Measurements from ENCODE around the gene DPP10.

DPP10 gene

GRCh38 chr2:114805195-114805594 is 362.8 kb downstream of the DPP10 start:
- DNase-seq (no peak), ATAC-seq (no peak)
- Mint-ChIP-seq H3K4me3 (no peak overlapping the region), H3K27ac (no peak overlapping the region), H3K27me3 (no peaks in the 10 kb centered on the region), H3K4me1 (no peaks in the 10 kb centered on the region), H3K9me3 (peaks cover 4% of the 10 kb centered on the region), H3K36me3 (ENCODE audit: low read depth) (no peaks in the 10 kb centered on the region)

GRCh38 chr2:114810092-114810491 is 367.7 kb downstream of the DPP10 start:
- no peak for DNase-seq
- H3K27ac Mint-ChIP-seq = no peak overlapping the region
- no peaks in the 10 kb centered on the region for H3K9me3 Mint-ChIP-seq
- H3K4me3 Mint-ChIP-seq = no peak overlapping the region
- H3K27me3 Mint-ChIP-seq = no peaks in the 10 kb centered on the region
- no peaks in the 10 kb centered on the region for H3K4me1 Mint-ChIP-seq
- no peaks in the 10 kb centered on the region for H3K36me3 Mint-ChIP-seq (ENCODE audit: low read depth)
- ATAC-seq = no peak

- Mint-ChIP-seq H3K9me3 (no peaks in the 10 kb centered on the region), H3K4me3 (no peak overlapping the region), H3K36me3 (ENCODE audit: low read depth) (no peaks in the 10 kb centered on the region), H3K27ac (no peak overlapping the region), H3K4me1 (no peaks in the 10 kb centered on the region), H3K27me3 (no peaks in the 10 kb centered on the region)
- DNase-seq (no peak), ATAC-seq (no peak)
These were observed 369.8 kb downstream of the DPP10 start for GRCh38 chr2:114812261-114812660.

GRCh38 chr2:114814355-114814754 is 371.9 kb downstream of the DPP10 start:
- no peaks in the 10 kb centered on the region for H3K9me3 Mint-ChIP-seq
- DNase-seq (no peak), ATAC-seq (no peak)
- no peaks in the 10 kb centered on the region for H3K27me3 Mint-ChIP-seq
- H3K27ac Mint-ChIP-seq = no peak overlapping the region
- no peaks in the 10 kb centered on the region for H3K36me3 Mint-ChIP-seq (ENCODE audit: low read depth)
- no peak overlapping the region for H3K4me3 Mint-ChIP-seq
- H3K4me1 Mint-ChIP-seq = no peaks in the 10 kb centered on the region

- Mint-ChIP-seq H3K4me1 (no peaks in the 10 kb centered on the region), H3K36me3 (ENCODE audit: low read depth) (no peaks in the 10 kb centered on the region), H3K27ac (no peak overlapping the region), H3K27me3 (no peaks in the 10 kb centered on the region), H3K4me3 (no peak overlapping the region), H3K9me3 (no peaks in the 10 kb centered on the region)
- ATAC-seq = no peak
- no peak for DNase-seq
These were observed 378.6 kb downstream of the DPP10 start for GRCh38 chr2:114821055-114821454.

GRCh38 chr2:114843963-114844362 is 401.5 kb downstream of the DPP10 start:
- Mint-ChIP-seq H3K9me3 (peaks cover 7% of the 10 kb centered on the region), H3K27me3 (no peaks in the 10 kb centered on the region), H3K4me3 (no peak overlapping the region), H3K4me1 (no peaks in the 10 kb centered on the region), H3K36me3 (ENCODE audit: low read depth) (no peaks in the 10 kb centered on the region), H3K27ac (no peak overlapping the region)
- no peak for DNase-seq
- ATAC-seq = no peak

GRCh38 chr2:114857196-114857595 is 414.8 kb downstream of the DPP10 start:
- Mint-ChIP-seq H3K36me3 (ENCODE audit: low read depth) (no peaks in the 10 kb centered on the region), H3K4me1 (no peaks in the 10 kb centered on the region), H3K9me3 (no peaks in the 10 kb centered on the region), H3K4me3 (no peak overlapping the region), H3K27me3 (no peaks in the 10 kb centered on the region), H3K27ac (no peak overlapping the region)
- ATAC-seq (no peak), DNase-seq (no peak)

- Mint-ChIP-seq H3K4me1 (no peaks in the 10 kb centered on the region), H3K36me3 (ENCODE audit: low read depth) (no peaks in the 10 kb centered on the region), H3K9me3 (no peaks in the 10 kb centered on the region), H3K4me3 (no peak overlapping the region), H3K27ac (no peak overlapping the region), H3K27me3 (no peaks in the 10 kb centered on the region)
- no peak for ATAC-seq
- no peak for DNase-seq
These were observed 417.5 kb downstream of the DPP10 start for GRCh38 chr2:114859726-114860510.

GRCh38 chr2:114862243-114862642 is 419.8 kb downstream of the DPP10 start:
- ATAC-seq (no peak), DNase-seq (no peak)
- Mint-ChIP-seq H3K27me3 (no peaks in the 10 kb centered on the region), H3K4me1 (no peaks in the 10 kb centered on the region), H3K36me3 (ENCODE audit: low read depth) (no peaks in the 10 kb centered on the region), H3K4me3 (no peak overlapping the region), H3K9me3 (no peaks in the 10 kb centered on the region), H3K27ac (no peak overlapping the region)

- no peaks in the 10 kb centered on the region for H3K4me1 Mint-ChIP-seq
- no peak overlapping the region for H3K27ac Mint-ChIP-seq
- no peaks in the 10 kb centered on the region for H3K9me3 Mint-ChIP-seq
- H3K27me3 Mint-ChIP-seq = no peaks in the 10 kb centered on the region
- DNase-seq (no peak), ATAC-seq (no peak)
- no peak overlapping the region for H3K4me3 Mint-ChIP-seq
- H3K36me3 Mint-ChIP-seq (ENCODE audit: low read depth) = no peaks in the 10 kb centered on the region
These were observed 422.5 kb downstream of the DPP10 start for GRCh38 chr2:114864901-114865300.

GRCh38 chr2:114880046-114880445 is 437.6 kb downstream of the DPP10 start:
- Mint-ChIP-seq H3K4me3 (no peak overlapping the region), H3K4me1 (no peaks in the 10 kb centered on the region), H3K27me3 (no peaks in the 10 kb centered on the region), H3K9me3 (peaks cover 12% of the 10 kb centered on the region), H3K27ac (no peak overlapping the region), H3K36me3 (ENCODE audit: low read depth) (no peaks in the 10 kb centered on the region)
- no peak for ATAC-seq
- DNase-seq = no peak

GRCh38 chr2:114919985-114920384 is 477.5 kb downstream of the DPP10 start:
- ATAC-seq = no peak
- no peaks in the 10 kb centered on the region for H3K36me3 Mint-ChIP-seq (ENCODE audit: low read depth)
- DNase-seq = no peak
- no peaks in the 10 kb centered on the region for H3K4me1 Mint-ChIP-seq
- H3K4me3 Mint-ChIP-seq = no peak overlapping the region
- H3K27ac Mint-ChIP-seq = no peak overlapping the region
- peaks cover 12% of the 10 kb centered on the region for H3K9me3 Mint-ChIP-seq
- H3K27me3 Mint-ChIP-seq = no peaks in the 10 kb centered on the region

GRCh38 chr2:114922076-114922475 is 479.6 kb downstream of the DPP10 start:
- H3K9me3 Mint-ChIP-seq = peaks cover 4% of the 10 kb centered on the region
- no peak for DNase-seq
- no peak for ATAC-seq
- H3K27ac Mint-ChIP-seq = no peak overlapping the region
- no peaks in the 10 kb centered on the region for H3K36me3 Mint-ChIP-seq (ENCODE audit: low read depth)
- no peaks in the 10 kb centered on the region for H3K4me1 Mint-ChIP-seq
- no peak overlapping the region for H3K4me3 Mint-ChIP-seq
- no peaks in the 10 kb centered on the region for H3K27me3 Mint-ChIP-seq

GRCh38 chr2:114925296-114926255 is 483.1 kb downstream of the DPP10 start:
- no peaks in the 10 kb centered on the region for H3K4me1 Mint-ChIP-seq
- H3K4me3 Mint-ChIP-seq = no peak overlapping the region

GRCh38 chr2:114926303-114926702 is 483.9 kb downstream of the DPP10 start:
- peaks cover 19% of the 10 kb centered on the region for H3K9me3 Mint-ChIP-seq
- ATAC-seq (no peak), DNase-seq (no peak)
- no peak overlapping the region for H3K4me3 Mint-ChIP-seq
- no peaks in the 10 kb centered on the region for H3K36me3 Mint-ChIP-seq (ENCODE audit: low read depth)
- no peak overlapping the region for H3K27ac Mint-ChIP-seq
- no peaks in the 10 kb centered on the region for H3K27me3 Mint-ChIP-seq
- no peaks in the 10 kb centered on the region for H3K4me1 Mint-ChIP-seq

More at GRCh38 chr2:114925296-114926255, 483.1 kb downstream of the DPP10 start:
- Mint-ChIP-seq H3K36me3 (ENCODE audit: low read depth) (no peaks in the 10 kb centered on the region), H3K27ac (no peak overlapping the region), H3K9me3 (peaks cover 15% of the 10 kb centered on the region), H3K27me3 (no peaks in the 10 kb centered on the region)
- ATAC-seq (no peak), DNase-seq (no peak)
